ENCODE measurements around the gene PLXNA2. TPM values are rescaled to one million over a fixed set of nuclear protein-coding genes. Genes with fewer than 3 reads are reported as not detected.

The PLXNA2 gene
- total RNA-seq, 1 donor from 2014 or later: 14.1 TPM

DNA sequence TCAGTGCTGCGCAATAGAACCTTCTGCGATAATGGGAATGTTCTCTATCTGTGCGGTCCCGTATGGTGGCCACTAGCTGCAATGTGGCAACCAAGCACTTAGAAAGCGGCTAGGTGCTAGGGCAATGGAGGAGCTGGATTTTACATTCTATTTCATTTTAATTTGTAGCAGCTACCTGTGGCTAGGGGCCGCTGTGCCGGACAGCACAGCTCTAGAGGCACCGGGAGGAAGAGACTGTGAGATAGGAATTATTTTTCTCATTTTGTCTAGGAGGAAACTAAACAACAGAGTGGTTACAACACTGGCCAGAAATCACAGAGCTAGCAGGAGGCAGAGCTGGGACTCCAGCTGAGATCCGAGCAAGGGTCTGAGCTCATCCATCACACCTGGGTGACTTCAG lies 202.7 kb downstream of the PLXNA2 start:
- no peak overlapping the region for H3K27ac ChIP-seq (ENCODE audit: low read depth, low read length)
- H3K4me1 ChIP-seq (ENCODE audit: control insufficient read depth in 3 of 3, insufficient read depth in 3 of 3, low read length in 3 of 3): peaks cover 9 to 15% (median 13%) of the 10 kb centered on the region in 3 donors
- H3K9ac ChIP-seq (ENCODE audit: low read depth in 1 of 3, low read length in 3 of 3): no peak overlapping the region
- peaks cover 53 to 72% (median 60%) of the 10 kb centered on the region in 3 donors for H3K36me3 ChIP-seq (ENCODE audit: control insufficient read depth in 3 of 3, insufficient read depth in 3 of 3, low read length in 3 of 3)
- H3K4me3 ChIP-seq (ENCODE audit: low read length in 3 of 3): no peak overlapping the region
- H3K9me3 ChIP-seq (ENCODE audit: control insufficient read depth in 3 of 3, low read length in 3 of 3): no peaks in the 10 kb centered on the region
- H3K27me3 ChIP-seq (ENCODE audit: control insufficient read depth in 3 of 3, insufficient read depth in 3 of 3, low read length in 3 of 3): no peaks in the 10 kb centered on the region

DNA sequence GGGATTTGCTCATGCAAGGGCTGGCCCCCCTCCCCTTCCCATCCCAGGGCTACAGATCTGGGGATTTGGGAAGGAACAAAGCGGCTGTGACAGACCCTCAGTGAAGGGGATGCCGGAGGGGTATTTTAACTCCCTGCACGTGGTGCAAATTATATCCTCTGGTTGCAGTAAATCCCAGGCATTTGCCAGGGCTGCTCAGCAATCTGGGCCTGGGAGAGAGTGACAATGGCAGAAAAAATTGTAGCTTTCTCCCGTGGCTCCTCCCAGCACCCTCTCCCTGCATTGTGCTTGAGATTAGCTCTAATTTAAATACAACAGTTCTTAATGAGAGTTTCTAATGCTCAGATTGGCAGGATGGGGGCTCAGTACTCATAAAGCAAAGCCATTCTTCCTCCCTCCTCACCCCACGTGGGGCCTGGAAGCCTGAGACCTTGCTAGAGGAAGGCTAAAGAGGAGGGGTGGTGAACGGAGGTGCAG lies 203.3 kb downstream of the PLXNA2 start:
- H3K4me3 ChIP-seq (ENCODE audit: low read length in 3 of 3): no peak overlapping the region
- H3K27me3 ChIP-seq (ENCODE audit: control insufficient read depth in 3 of 3, insufficient read depth in 3 of 3, low read length in 3 of 3): no peaks in the 10 kb centered on the region
- H3K36me3 ChIP-seq (ENCODE audit: control insufficient read depth in 3 of 3, insufficient read depth in 3 of 3, low read length in 3 of 3): peaks cover 53 to 72% (median 60%) of the 10 kb centered on the region in 3 donors

DNA sequence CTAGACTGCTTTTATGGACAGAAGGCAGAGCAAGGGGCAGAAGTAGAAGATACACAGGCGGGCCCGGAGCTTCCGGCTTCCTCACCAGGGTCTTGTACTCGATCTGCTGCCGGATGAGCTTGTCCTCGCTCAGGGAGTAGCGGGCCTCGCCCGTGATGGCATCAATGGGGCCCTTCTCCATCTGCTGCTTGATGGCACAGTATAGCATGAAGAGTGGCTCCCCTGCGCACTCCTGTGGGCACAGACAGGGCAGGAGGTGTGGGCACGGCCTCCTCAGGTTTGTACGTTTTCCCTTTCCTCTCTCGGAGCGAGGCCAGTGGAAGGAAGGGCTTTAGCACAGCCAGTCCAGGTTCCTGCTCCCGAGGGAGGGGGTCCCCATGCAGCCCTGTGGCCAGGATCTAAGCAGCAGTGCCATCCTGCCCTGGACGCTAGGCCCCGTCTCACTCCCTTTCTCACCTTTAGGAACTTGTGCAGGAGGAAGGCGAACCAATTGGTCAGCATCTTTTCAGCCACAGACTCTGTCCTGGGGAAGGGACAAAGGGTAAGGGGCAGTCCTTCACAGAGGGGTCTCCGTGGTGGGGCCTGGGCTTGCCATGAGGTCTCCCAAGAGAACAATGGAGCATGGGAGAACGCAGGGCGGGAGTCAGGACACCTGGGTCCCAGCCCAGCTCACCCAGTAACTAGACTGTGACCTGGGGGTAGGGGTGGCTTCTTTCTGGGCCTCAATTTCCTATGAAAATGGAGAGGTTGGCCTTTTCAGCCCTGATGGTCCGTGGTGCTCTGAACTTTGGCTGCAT lies 204.4 kb downstream of the PLXNA2 start:
- H3K27me3 ChIP-seq (ENCODE audit: control insufficient read depth in 3 of 3, insufficient read depth in 3 of 3, low read length in 3 of 3): no peaks in the 10 kb centered on the region
- H3K27ac ChIP-seq (ENCODE audit: low read depth, low read length): no peak overlapping the region
- H3K4me3 ChIP-seq (ENCODE audit: low read length in 3 of 3): no peak overlapping the region
- peaks cover 0 to 9% (median 0%) of the 10 kb centered on the region in 3 donors for H3K4me1 ChIP-seq (ENCODE audit: control insufficient read depth in 3 of 3, insufficient read depth in 3 of 3, low read length in 3 of 3)
- no peaks in the 10 kb centered on the region for H3K9me3 ChIP-seq (ENCODE audit: control insufficient read depth in 3 of 3, low read length in 3 of 3)
- H3K9ac ChIP-seq (ENCODE audit: low read depth in 1 of 3, low read length in 3 of 3): no peak overlapping the region
- peaks cover 47 to 62% (median 56%) of the 10 kb centered on the region in 3 donors for H3K36me3 ChIP-seq (ENCODE audit: control insufficient read depth in 3 of 3, insufficient read depth in 3 of 3, low read length in 3 of 3)

More for the DNA sequence above, 203.3 kb downstream of the PLXNA2 start:
- Histone ChIP-seq H3K9ac (ENCODE audit: low read depth in 1 of 3, low read length in 3 of 3) (no peak overlapping the region), H3K4me1 (ENCODE audit: control insufficient read depth in 3 of 3, insufficient read depth in 3 of 3, low read length in 3 of 3) (peaks cover 7 to 9% (median 9%) of the 10 kb centered on the region in 3 donors), H3K27ac (ENCODE audit: low read depth, low read length) (no peak overlapping the region), H3K9me3 (ENCODE audit: control insufficient read depth in 3 of 3, low read length in 3 of 3) (no peaks in the 10 kb centered on the region)

DNA sequence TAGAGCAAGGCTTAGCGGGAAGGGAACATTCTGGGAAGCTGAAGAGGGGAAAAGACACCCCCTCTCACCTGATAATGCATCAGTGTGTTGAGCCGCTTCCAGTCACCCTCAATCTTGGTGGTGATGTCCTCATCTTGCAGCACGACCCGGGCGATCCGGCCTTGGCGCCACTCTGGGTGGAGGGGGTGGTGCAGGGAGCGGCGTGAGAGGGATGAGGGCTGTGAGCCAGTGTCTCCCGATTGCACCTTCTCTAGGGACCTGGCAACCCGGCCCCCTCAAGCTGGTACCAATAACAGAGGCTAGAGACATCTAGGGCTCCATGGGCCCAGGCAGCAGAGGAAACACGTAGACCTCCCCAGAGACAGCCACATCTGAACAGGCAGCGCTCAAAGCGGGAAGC lies 205.9 kb downstream of the PLXNA2 start:
- Histone ChIP-seq H3K36me3 (ENCODE audit: control insufficient read depth in 3 of 3, insufficient read depth in 3 of 3, low read length in 3 of 3) (peaks cover 40 to 57% (median 50%) of the 10 kb centered on the region in 3 donors), H3K27ac (ENCODE audit: low read depth, low read length) (no peak overlapping the region), H3K4me3 (ENCODE audit: low read length in 3 of 3) (no peak overlapping the region), H3K9me3 (ENCODE audit: control insufficient read depth in 3 of 3, low read length in 3 of 3) (no peaks in the 10 kb centered on the region), H3K9ac (ENCODE audit: low read depth in 1 of 3, low read length in 3 of 3) (no peak overlapping the region), H3K27me3 (ENCODE audit: control insufficient read depth in 3 of 3, insufficient read depth in 3 of 3, low read length in 3 of 3) (no peaks in the 10 kb centered on the region), H3K4me1 (ENCODE audit: control insufficient read depth in 3 of 3, insufficient read depth in 3 of 3, low read length in 3 of 3) (no peaks in the 10 kb centered on the region)

DNA sequence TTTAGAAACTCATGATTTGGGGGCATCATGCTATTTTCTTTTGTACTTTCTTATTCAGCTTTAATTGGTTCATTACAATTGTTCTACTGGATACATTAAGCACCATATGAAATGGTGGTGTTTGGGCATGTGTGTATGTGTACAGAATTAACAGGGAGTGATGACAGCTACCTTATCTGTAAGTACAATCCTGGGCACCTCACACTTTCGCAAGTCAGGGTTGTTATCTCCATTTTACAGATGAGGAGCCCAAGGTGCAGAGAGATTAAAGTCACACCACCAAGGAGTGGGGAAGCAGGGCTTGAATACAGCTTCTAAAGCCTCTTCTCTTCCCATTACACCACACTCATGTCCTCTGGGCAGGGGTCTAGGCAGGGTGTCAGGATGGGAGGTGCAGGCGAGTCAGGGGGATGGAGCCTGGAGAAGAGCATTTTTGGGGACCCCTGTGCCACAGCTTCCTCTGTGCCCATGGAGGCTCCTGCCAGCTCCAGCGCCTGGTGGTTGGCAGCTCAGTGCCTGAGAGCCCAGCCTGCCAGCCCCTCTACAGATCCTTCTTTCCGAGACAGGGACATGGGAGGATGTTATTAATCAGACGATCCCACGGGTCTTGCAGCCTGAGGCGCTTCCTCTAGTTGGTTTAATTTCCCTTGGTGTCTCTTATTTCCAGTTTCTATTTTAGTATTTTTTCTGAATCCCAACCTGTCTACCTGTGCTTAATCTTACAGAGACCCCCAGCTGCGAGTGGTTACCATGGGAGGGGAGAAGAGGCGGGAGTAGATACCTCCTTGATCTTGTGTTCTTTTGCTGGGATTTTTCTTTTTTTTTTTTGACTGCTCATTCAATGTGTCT lies 207.0 kb downstream of the PLXNA2 start:
- Histone ChIP-seq H3K36me3 (ENCODE audit: control insufficient read depth in 3 of 3, insufficient read depth in 3 of 3, low read length in 3 of 3) (peaks cover 39 to 57% (median 52%) of the 10 kb centered on the region in 3 donors), H3K27me3 (ENCODE audit: control insufficient read depth in 3 of 3, insufficient read depth in 3 of 3, low read length in 3 of 3) (no peaks in the 10 kb centered on the region), H3K9me3 (ENCODE audit: control insufficient read depth in 3 of 3, low read length in 3 of 3) (no peaks in the 10 kb centered on the region), H3K9ac (ENCODE audit: low read depth in 1 of 3, low read length in 3 of 3) (no peak overlapping the region), H3K4me3 (ENCODE audit: low read length in 3 of 3) (no peak overlapping the region), H3K4me1 (ENCODE audit: control insufficient read depth in 3 of 3, insufficient read depth in 3 of 3, low read length in 3 of 3) (peaks cover 0 to 2% (median under 1%) of the 10 kb centered on the region in 3 donors), H3K27ac (ENCODE audit: low read depth, low read length) (no peak overlapping the region)

DNA sequence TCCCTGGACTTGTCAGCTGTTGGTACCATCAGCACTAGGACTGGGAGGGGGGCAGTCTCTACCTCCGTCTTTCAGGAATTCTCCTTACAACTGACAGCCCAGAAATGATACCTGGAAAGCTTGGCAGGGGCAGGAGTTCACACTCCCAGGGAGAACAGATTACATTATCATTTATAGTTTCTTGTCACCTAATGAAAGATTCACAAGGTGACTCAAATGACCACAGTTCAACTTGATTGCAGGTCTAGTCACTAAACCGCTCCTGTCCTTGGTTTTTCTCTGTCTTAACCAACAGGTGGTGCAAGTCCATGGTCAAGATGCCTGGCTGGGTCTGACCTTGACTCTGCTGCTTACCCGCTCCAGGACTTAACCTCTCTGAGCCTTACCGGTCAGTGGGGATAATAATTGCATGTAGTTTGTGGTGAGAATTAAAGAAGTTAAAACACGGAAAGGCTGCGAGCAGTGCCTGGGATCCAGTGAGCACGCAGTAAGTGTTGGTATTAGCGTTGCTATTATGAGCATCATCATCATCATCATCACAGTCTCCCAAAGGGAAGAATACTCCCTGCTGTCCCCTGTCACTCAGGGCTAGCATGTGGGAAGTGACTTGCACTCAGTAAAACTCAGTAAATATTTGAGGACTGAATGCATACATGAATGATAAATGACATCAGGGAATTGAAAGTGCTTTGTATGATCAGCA lies 207.9 kb downstream of the PLXNA2 start:
- Histone ChIP-seq H3K9ac (ENCODE audit: low read depth in 1 of 3, low read length in 3 of 3) (no peak overlapping the region), H3K4me1 (ENCODE audit: control insufficient read depth in 3 of 3, insufficient read depth in 3 of 3, low read length in 3 of 3) (peaks cover 7 to 10% (median 10%) of the 10 kb centered on the region in 3 donors), H3K9me3 (ENCODE audit: control insufficient read depth in 3 of 3, low read length in 3 of 3) (no peaks in the 10 kb centered on the region), H3K27ac (ENCODE audit: low read depth, low read length) (no peak overlapping the region), H3K27me3 (ENCODE audit: control insufficient read depth in 3 of 3, insufficient read depth in 3 of 3, low read length in 3 of 3) (no peaks in the 10 kb centered on the region), H3K36me3 (ENCODE audit: control insufficient read depth in 3 of 3, insufficient read depth in 3 of 3, low read length in 3 of 3) (peaks cover 37 to 51% (median 49%) of the 10 kb centered on the region in 3 donors), H3K4me3 (ENCODE audit: low read length in 3 of 3) (no peak overlapping the region)

DNA sequence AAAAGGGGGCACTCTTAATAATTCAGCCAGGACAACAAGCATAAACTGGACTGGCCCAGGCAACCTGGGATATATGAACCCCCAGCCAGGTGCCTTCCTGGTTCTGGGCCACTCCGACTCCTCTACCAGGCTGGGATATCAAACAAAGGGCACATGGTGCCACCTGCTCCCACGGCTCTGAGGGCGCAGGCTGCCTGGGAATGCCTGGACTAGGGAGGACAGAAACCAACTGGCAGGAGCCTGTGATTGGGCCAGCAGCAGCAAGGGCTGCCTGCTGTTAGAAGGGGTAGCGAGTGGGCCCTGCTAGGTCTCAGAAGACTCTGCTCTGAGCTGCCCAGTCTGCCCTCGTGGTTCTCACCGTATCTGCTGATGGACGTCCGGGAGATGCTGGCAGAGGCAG lies 210.0 kb downstream of the PLXNA2 start:
- no peaks in the 10 kb centered on the region for H3K27me3 ChIP-seq (ENCODE audit: control insufficient read depth in 3 of 3, insufficient read depth in 3 of 3, low read length in 3 of 3)
- H3K9me3 ChIP-seq (ENCODE audit: control insufficient read depth in 3 of 3, low read length in 3 of 3): no peaks in the 10 kb centered on the region
- H3K9ac ChIP-seq (ENCODE audit: low read depth in 1 of 3, low read length in 3 of 3): no peak overlapping the region
- H3K4me3 ChIP-seq (ENCODE audit: low read length in 3 of 3): no peak overlapping the region
- no peak overlapping the region for H3K27ac ChIP-seq (ENCODE audit: low read depth, low read length)
- H3K4me1 ChIP-seq (ENCODE audit: control insufficient read depth in 3 of 3, insufficient read depth in 3 of 3, low read length in 3 of 3): peaks cover 21 to 31% (median 28%) of the 10 kb centered on the region in 3 donors
- H3K36me3 ChIP-seq (ENCODE audit: control insufficient read depth in 3 of 3, insufficient read depth in 3 of 3, low read length in 3 of 3): peaks cover 28 to 42% (median 41%) of the 10 kb centered on the region in 3 donors

DNA sequence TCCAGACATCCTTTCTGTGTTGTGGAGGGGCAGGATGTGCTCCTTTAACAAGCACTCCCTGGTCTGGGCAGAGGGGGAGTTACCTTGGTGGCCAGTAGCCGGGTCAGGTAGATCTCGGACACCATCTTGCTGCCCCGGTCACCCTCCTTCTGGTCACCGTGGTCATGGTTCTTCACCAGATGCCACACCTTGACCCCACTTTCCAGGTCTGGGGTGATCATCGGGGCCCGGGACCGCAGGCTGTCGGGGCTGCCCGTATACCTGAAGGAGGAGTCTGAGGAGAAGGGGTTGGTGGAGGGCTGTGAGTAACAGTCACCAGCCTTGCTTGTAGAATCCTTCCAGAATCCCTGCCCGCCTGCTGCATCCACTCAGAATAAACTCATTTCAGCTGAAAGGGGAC lies 210.9 kb downstream of the PLXNA2 start:
- no peak overlapping the region for H3K4me3 ChIP-seq (ENCODE audit: low read length in 3 of 3)
- H3K27me3 ChIP-seq (ENCODE audit: control insufficient read depth in 3 of 3, insufficient read depth in 3 of 3, low read length in 3 of 3): no peaks in the 10 kb centered on the region
- H3K4me1 ChIP-seq (ENCODE audit: control insufficient read depth in 3 of 3, insufficient read depth in 3 of 3, low read length in 3 of 3): peaks cover 28 to 36% (median 28%) of the 10 kb centered on the region in 3 donors
- no peak overlapping the region for H3K9ac ChIP-seq (ENCODE audit: low read depth in 1 of 3, low read length in 3 of 3)
- H3K9me3 ChIP-seq (ENCODE audit: control insufficient read depth in 3 of 3, low read length in 3 of 3): no peaks in the 10 kb centered on the region
- peaks cover 31 to 39% (median 34%) of the 10 kb centered on the region in 3 donors for H3K36me3 ChIP-seq (ENCODE audit: control insufficient read depth in 3 of 3, insufficient read depth in 3 of 3, low read length in 3 of 3)
- no peak overlapping the region for H3K27ac ChIP-seq (ENCODE audit: low read depth, low read length)

DNA sequence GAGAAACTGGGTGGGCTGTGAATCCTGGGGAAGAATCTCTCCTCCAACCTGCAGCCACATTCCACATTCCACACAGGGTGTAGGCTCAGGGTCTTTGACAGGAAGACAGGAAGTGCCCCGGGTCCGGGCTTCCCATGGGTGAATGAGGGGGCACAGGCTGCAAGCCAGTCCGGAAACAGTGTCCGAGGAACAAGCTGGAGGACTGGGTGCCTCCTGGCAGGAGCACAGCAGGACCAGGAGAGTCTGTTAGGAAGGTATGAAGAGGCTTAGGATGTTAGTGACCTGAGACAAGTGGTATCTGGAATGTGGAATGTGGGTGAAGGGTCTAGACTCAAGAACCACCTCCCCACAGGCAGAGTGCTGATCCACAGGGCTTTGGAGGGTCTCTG lies 212.3 kb downstream of the PLXNA2 start:
- Histone ChIP-seq H3K4me1 (ENCODE audit: control insufficient read depth in 3 of 3, insufficient read depth in 3 of 3, low read length in 3 of 3) (peaks cover 28 to 36% (median 28%) of the 10 kb centered on the region in 3 donors), H3K9ac (ENCODE audit: low read depth in 1 of 3, low read length in 3 of 3) (peak overlapping the region in 1 of 3 donors; percentile 16), H3K36me3 (ENCODE audit: control insufficient read depth in 3 of 3, insufficient read depth in 3 of 3, low read length in 3 of 3) (peaks cover 33 to 45% (median 37%) of the 10 kb centered on the region in 3 donors), H3K4me3 (ENCODE audit: low read length in 3 of 3) (no peak overlapping the region), H3K27ac (ENCODE audit: low read depth, low read length) (no peak overlapping the region), H3K9me3 (ENCODE audit: control insufficient read depth in 3 of 3, low read length in 3 of 3) (no peaks in the 10 kb centered on the region), H3K27me3 (ENCODE audit: control insufficient read depth in 3 of 3, insufficient read depth in 3 of 3, low read length in 3 of 3) (no peaks in the 10 kb centered on the region)

Measured in skeletal muscle tissue (tissue), 4 donors.